ENCODE data around the gene EEF1A2.

EEF1A2 gene

DNA sequence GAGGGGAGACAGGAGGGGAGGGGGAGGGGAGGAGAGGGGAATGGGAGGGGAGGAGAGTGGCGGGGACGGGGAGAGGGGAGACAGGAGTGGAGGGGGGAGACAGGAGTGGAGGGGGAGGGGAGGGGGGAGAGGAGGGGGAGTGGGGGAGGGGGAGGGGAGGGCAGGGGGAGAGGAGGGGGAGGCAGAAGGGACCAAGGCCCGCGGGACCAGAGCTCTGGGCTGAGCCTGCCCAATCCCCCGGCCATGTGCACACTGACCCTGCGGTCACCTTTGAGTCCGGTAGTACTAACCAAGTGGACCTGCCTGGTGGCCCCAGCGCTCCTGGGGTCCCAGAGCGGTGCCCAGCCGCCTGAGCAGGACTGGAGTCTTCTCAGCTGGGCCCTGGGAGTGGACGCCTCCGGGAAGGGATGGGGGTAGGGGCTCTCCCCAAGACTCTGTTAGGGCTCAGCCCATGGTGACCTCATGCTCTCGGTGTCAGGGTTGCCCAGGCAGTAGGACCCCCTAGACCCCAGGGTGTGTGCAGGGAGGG lies 26.0 kb downstream of the EEF1A2 start:
- no peaks in the 10 kb centered on the region for H4K20me1 ChIP-seq (ENCODE audit: insufficient read depth)
- H3K27me3 ChIP-seq (ENCODE audit: insufficient read depth, low read depth), result peaks cover 84% of the 10 kb centered on the region
- no peaks in the 10 kb centered on the region for H3K36me3 ChIP-seq (ENCODE audit: insufficient read depth)
- H3K79me2 ChIP-seq (ENCODE audit: insufficient read depth, low read depth), result no peaks in the 10 kb centered on the region
- H3K27ac ChIP-seq, result no peak overlapping the region
- no peaks in the 10 kb centered on the region for H3K4me1 ChIP-seq (ENCODE audit: low read depth, poor library complexity, severe bottlenecking)
- H2AFZ ChIP-seq (ENCODE audit: low read depth), result no peak overlapping the region
- no peak overlapping the region for H3K9ac ChIP-seq
- TF ChIP-seq CTCF (conservative IDR thresholded peaks at IDR 0.05; ENCODE audit: low read depth, low read length), result no peak
- H3K4me3 ChIP-seq (IDR thresholded peaks at IDR 0.05; ENCODE audit: insufficient read depth, low read depth, low read length), result no peak overlapping the region
- no peak overlapping the region for H3K4me2 ChIP-seq

DNA sequence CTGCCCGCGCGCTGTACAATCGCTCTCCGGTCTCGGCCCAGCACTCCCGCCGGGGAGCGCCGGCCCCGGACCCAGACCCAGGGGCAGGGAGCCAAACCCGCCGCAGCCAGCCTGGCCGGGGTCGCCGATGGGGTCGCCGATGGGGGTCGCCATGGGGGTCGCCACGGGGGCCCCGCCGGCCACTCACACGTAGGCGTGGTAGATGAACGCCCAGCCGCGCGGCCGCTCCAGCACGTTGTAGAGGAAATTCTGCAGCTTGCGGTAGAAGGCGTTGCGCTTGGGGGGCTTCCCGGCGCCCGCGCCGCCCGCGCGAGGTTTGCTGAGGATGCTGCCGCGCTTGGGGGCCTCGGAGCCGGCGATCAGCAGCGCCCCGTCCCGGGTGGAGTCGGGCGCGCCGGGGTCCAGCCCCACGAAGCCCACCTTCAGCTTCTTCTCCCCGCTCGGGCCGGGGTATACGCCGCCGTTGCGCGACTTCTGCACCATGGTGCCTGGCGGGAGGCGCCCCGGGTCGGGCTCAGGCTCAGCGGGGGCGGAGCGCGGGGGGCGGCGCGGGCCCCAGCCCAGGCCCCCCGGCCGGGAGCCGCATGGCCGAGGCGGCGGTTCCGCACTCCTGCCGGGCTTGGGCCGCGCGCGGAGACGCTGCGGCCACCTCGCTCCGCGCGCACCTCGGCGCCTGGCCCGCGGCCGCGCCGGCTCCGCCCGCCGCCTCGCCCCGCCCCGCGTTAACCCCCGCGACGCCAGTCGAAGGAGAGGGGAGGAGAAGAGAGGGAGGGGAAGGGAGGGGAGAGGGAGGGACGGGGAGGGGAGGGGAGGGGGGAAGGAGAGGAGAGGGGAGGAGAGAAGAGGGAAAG lies 26.7 kb downstream of the EEF1A2 start, which contains the start of gene KCNQ2:
Gene KCNQ2 (minus strand): TSS at position 675 of the 851 bp plus-strand sequence. CDS start 192 bp downstream, at position 483.
- Histone ChIP-seq H3K36me3 (ENCODE audit: insufficient read depth) (no peaks in the 10 kb centered on the region), H3K9ac (no peak within 1 kb of the TSS), H2AFZ (ENCODE audit: low read depth) (no peak within 1 kb of the TSS), H3K4me1 (ENCODE audit: low read depth, poor library complexity, severe bottlenecking) (no peaks in the 10 kb centered on the region), H3K27ac (no peak within 1 kb of the TSS), H3K4me3 (IDR thresholded peaks at IDR 0.05; ENCODE audit: insufficient read depth, low read depth, low read length) (no peak within 1 kb of the TSS), H3K27me3 (ENCODE audit: insufficient read depth, low read depth) (peaks cover 84% of the 10 kb centered on the region), H4K20me1 (ENCODE audit: insufficient read depth) (no peaks in the 10 kb centered on the region), H3K4me2 (no peak within 1 kb of the TSS), H3K79me2 (ENCODE audit: insufficient read depth, low read depth) (no peaks in the 10 kb centered on the region)
- TF ChIP-seq CTCF (conservative IDR thresholded peaks at IDR 0.05; ENCODE audit: low read depth, low read length), result no peak

DNA sequence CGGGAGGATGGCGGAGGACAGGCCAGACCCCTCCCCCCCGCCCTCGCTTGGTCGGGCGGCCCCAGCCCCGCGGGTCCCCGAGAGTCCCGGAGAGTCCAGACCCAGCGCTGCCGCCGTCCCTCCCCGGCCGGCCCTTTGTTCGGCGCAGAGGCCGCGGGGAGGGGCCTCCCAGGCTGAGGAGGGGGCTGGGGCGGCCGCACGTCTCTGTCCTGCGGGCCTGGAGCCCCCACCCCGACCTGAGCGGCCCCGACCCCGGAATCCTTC lies 27.2 kb downstream of the EEF1A2 start:
- Histone ChIP-seq H3K36me3 (ENCODE audit: insufficient read depth) (no peaks in the 10 kb centered on the region), H3K4me2 (no peak overlapping the region), H3K27me3 (ENCODE audit: insufficient read depth, low read depth) (peaks cover 84% of the 10 kb centered on the region), H4K20me1 (ENCODE audit: insufficient read depth) (no peaks in the 10 kb centered on the region), H3K4me3 (IDR thresholded peaks at IDR 0.05; ENCODE audit: insufficient read depth, low read depth, low read length) (no peak overlapping the region), H3K9ac (no peak overlapping the region), H3K4me1 (ENCODE audit: low read depth, poor library complexity, severe bottlenecking) (no peaks in the 10 kb centered on the region), H3K27ac (no peak overlapping the region), H2AFZ (ENCODE audit: low read depth) (no peak overlapping the region), H3K79me2 (ENCODE audit: insufficient read depth, low read depth) (no peaks in the 10 kb centered on the region)
- TF ChIP-seq CTCF (conservative IDR thresholded peaks at IDR 0.05; ENCODE audit: low read depth, low read length), result no peak

DNA sequence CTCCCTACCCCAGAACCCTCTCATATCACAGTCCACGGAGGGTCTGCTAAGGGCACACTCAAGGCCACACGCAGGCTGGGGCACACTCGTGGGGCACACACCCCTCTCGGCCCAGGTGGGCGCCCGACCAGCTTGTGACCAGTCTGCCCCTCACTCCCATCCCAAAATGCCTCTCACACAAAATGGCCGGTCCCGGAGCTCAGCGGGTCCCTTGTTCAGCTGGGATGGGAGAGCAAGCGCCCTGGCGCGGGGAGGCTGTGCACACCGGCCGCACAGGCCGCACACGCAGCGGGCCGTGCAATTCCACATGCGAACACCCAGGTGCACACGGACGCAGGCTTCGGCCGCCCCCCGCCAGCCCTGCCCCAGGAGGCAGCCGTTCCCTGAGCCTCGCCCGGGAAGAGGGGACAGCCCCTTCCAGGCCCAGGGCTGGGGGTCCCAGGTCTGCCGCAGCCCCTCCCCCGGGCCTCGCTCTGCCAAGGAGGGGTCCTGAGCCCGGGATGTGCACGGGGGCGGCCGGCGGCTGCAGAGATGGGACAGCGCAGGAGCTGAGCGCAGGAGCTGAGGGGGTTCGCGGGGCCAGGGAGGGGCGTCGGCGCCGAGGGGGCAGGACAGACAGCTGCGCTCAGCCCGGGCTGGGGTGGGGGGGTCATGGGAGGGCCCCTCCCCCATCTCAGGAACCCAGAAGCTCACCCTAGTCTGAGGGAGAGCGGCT lies 27.7 kb downstream of the EEF1A2 start:
- H3K27me3 ChIP-seq (ENCODE audit: insufficient read depth, low read depth), result peaks cover 84% of the 10 kb centered on the region
- H3K4me1 ChIP-seq (ENCODE audit: low read depth, poor library complexity, severe bottlenecking), result no peaks in the 10 kb centered on the region
- no peak for TF ChIP-seq CTCF (conservative IDR thresholded peaks at IDR 0.05; ENCODE audit: low read depth, low read length)
- H2AFZ ChIP-seq (ENCODE audit: low read depth), result no peak overlapping the region
- no peaks in the 10 kb centered on the region for H3K36me3 ChIP-seq (ENCODE audit: insufficient read depth)
- H3K4me2 ChIP-seq, result no peak overlapping the region
- H3K27ac ChIP-seq, result no peak overlapping the region
- H3K9ac ChIP-seq, result no peak overlapping the region
- H3K4me3 ChIP-seq (IDR thresholded peaks at IDR 0.05; ENCODE audit: insufficient read depth, low read depth, low read length), result no peak overlapping the region
- H3K79me2 ChIP-seq (ENCODE audit: insufficient read depth, low read depth), result no peaks in the 10 kb centered on the region
- H4K20me1 ChIP-seq (ENCODE audit: insufficient read depth), result no peaks in the 10 kb centered on the region

Measured in KMS-11 (cell line).